H1 (cell line): ENCODE data around the gene TGFBR1. TPM values are rescaled to one million over a fixed set of nuclear protein-coding genes. Genes with fewer than 3 reads are reported as not detected.

Experiments used
- CTCF ChIA-PET: fragments of 300-600 bp; sonication (Branson Sonifier 250); formaldehyde crosslinking; loops from one replicate; lab custom pipeline; 2021; ENCODE audit not compliant: partially characterized antibody; lab: Charles Lee
- POLR2A ChIA-PET: fragments of 300-600 bp; sonication (Branson Sonifier 250); formaldehyde crosslinking; loops from one replicate; lab custom pipeline; 2021; ENCODE audit warnings: inconsistent platforms; ENCODE audit not compliant: partially characterized antibody; lab: Charles Lee
- DNase-seq, 2 experiments: peaks; one replicate each; pipeline versions ENCODE4 v3.0.0 to v3.0.0-alpha.2; 2010 to 2022; ENCODE audit warnings: low spot score in 2 of 2, low read depth in 1 of 2, mixed read lengths in 1 of 2
- FAIRE-seq: peaks from 2 replicates; lab custom pipeline; 2011; peaks lifted over from hg19 to GRCh38; lab: Jason Lieb, UNC
- H2AFZ ChIP-seq: 2 replicates; pipeline ENCODE4 v1.8.1; 2012; ENCODE audit warnings: low read length, inconsistent platforms
- H2AK5ac ChIP-seq: 2 replicates; pipeline ENCODE4 v1.6.1; 2013; ENCODE audit warnings: low read depth, low read length
- H2BK120ac ChIP-seq: replicated peaks from 2 replicates; pipeline ENCODE3; 2013; ENCODE audit warnings: low read depth, low read length, inconsistent platforms
- H2BK12ac ChIP-seq: 2 replicates; pipeline ENCODE4 v1.6.1; 2013; ENCODE audit warnings: low read depth, low read length
- H2BK15ac ChIP-seq: 2 replicates; pipeline ENCODE4 v1.6.1; 2013; ENCODE audit warnings: low read length
- H2BK20ac ChIP-seq: 2 replicates; pipeline ENCODE4 v1.6.1; 2013; ENCODE audit warnings: low read length
- H2BK5ac ChIP-seq: 2 replicates; pipeline ENCODE4 v1.6.1; 2013; ENCODE audit warnings: low read depth, low read length
- H3K14ac ChIP-seq: 2 replicates; pipeline ENCODE4 v1.6.1; 2013; ENCODE audit warnings: inconsistent platforms; ENCODE audit not compliant: insufficient read length
- H3K18ac ChIP-seq: 2 replicates; pipeline ENCODE4 v1.6.1; 2013; ENCODE audit warnings: low read length; ENCODE audit errors: extremely low read depth
- H3K23ac ChIP-seq: 2 replicates; pipeline ENCODE4 v1.6.1; 2013; ENCODE audit warnings: inconsistent platforms; ENCODE audit not compliant: insufficient read length
- H3K23me2 ChIP-seq: 2 replicates; pipeline ENCODE4 v1.6.1; 2013; ENCODE audit warnings: low read depth, low read length
- H3K27ac ChIP-seq: 2 replicates; pipeline ENCODE4 v1.6.1; 2011; ENCODE audit warnings: low read depth, low read length, inconsistent platforms
- H3K27me3 ChIP-seq, 4 experiments: replicated peaks in 1 of 4; 1 replicate in 1 of 4; 2 replicates in 3 of 4; pipeline versions ENCODE4 v1.6.1 to v1.8.1; 2011 to 2013; ENCODE audit warnings: low read length in 3 of 4, mild to moderate bottlenecking in 3 of 4, inconsistent platforms in 2 of 4, mixed read lengths in 2 of 4, moderate library complexity in 1 of 4; ENCODE audit not compliant: control insufficient read depth in 3 of 4, insufficient read depth in 3 of 4; ENCODE audit errors: extremely low read depth in 1 of 4
- H3K36me3 ChIP-seq, 4 experiments: 2 replicates each; pipeline versions ENCODE4 v1.6.1 to v1.8.1; 2011 to 2013; ENCODE audit warnings: mild to moderate bottlenecking in 4 of 4, low read length in 3 of 4, moderate library complexity in 2 of 4, control low read depth in 1 of 4, inconsistent platforms in 1 of 4; ENCODE audit not compliant: insufficient read depth in 4 of 4, control insufficient read depth in 2 of 4
- H3K4ac ChIP-seq: replicated peaks from 2 replicates; pipeline ENCODE3; 2013; ENCODE audit warnings: low read length, low read depth, mixed read lengths, inconsistent platforms; ENCODE audit not compliant: insufficient read length
- H3K4me1 ChIP-seq, 4 experiments: replicated peaks in 1 of 4; 1 replicate in 1 of 4; 2 replicates in 3 of 4; pipeline versions ENCODE4 v1.6.1 to v1.8.1; 2011 to 2013; ENCODE audit warnings: low read length in 3 of 4, inconsistent platforms in 2 of 4, mixed read lengths in 1 of 4; ENCODE audit not compliant: insufficient read depth in 4 of 4, control insufficient read depth in 3 of 4
- H3K4me2 ChIP-seq, 2 experiments: 2 replicates each; pipeline versions ENCODE4 v1.6.1 to v1.8.1; 2011 to 2013; ENCODE audit warnings: low read depth in 2 of 2, low read length in 2 of 2, control low read depth in 1 of 2, inconsistent platforms in 1 of 2, mild to moderate bottlenecking in 1 of 2; ENCODE audit not compliant: insufficient read depth in 1 of 2
- H3K4me3 ChIP-seq, 4 experiments: fragments of 200-600, 300-600 bp in 1 of 4; sonication (generic), shearing (Covaris generic), sonication (Bioruptor Twin) in 1 of 4; 2 replicates each; pipeline versions ENCODE4 v1.5.1 to v1.8.1; 2011 to 2016; ENCODE audit warnings: low read length in 4 of 4, low read depth in 3 of 4, control low read depth in 2 of 4, inconsistent platforms in 2 of 4, mild to moderate bottlenecking in 2 of 4, mixed read lengths in 1 of 4, moderate library complexity in 1 of 4; ENCODE audit not compliant: insufficient read depth in 2 of 4; ENCODE audit errors: extremely low read depth in 1 of 4
- H3K56ac ChIP-seq: replicated peaks from 2 replicates; pipeline ENCODE3; 2013; ENCODE audit warnings: low read depth, mild to moderate bottlenecking, mixed read lengths, low read length, inconsistent platforms; ENCODE audit not compliant: insufficient read length
- H3K79me1 ChIP-seq: 2 replicates; pipeline ENCODE4 v1.6.1; 2013; ENCODE audit warnings: low read depth, low read length, control low read depth
- H3K79me2 ChIP-seq, 2 experiments: 2 replicates each; pipeline versions ENCODE4 v1.6.1 to v1.8.1; 2012 to 2013; ENCODE audit warnings: low read length in 2 of 2, mild to moderate bottlenecking in 2 of 2, inconsistent platforms in 1 of 2; ENCODE audit not compliant: insufficient read depth in 2 of 2, control insufficient read depth in 1 of 2
- H3K9ac ChIP-seq, 4 experiments: replicated peaks in 1 of 4; 1 replicate in 1 of 4; 2 replicates in 3 of 4; pipeline versions ENCODE4 v1.6.1 to v1.8.1; 2011 to 2013; ENCODE audit warnings: low read depth in 3 of 4, low read length in 3 of 4, control low read depth in 2 of 4, mild to moderate bottlenecking in 2 of 4, moderate library complexity in 2 of 4, inconsistent platforms in 1 of 4; ENCODE audit errors: extremely low read depth in 1 of 4
- H3K9me3 ChIP-seq, 2 experiments: 2 replicates each; pipeline versions ENCODE4 v1.6.1 to v1.8.1; 2012 to 2013; ENCODE audit warnings: mild to moderate bottlenecking in 2 of 2, moderate library complexity in 2 of 2, control low read depth in 1 of 2, inconsistent platforms in 1 of 2, low read depth in 1 of 2, low read length in 1 of 2, mixed read lengths in 1 of 2; ENCODE audit not compliant: insufficient read depth in 2 of 2
- H4K20me1 ChIP-seq, 2 experiments: replicated peaks in 1 of 2; 2 replicates each; pipeline versions ENCODE3 to v1.8.1; 2011 to 2013; ENCODE audit warnings: inconsistent platforms in 2 of 2, low read length in 2 of 2, mild to moderate bottlenecking in 1 of 2; ENCODE audit not compliant: insufficient read depth in 2 of 2, control insufficient read depth in 1 of 2
- H4K5ac ChIP-seq: 2 replicates; pipeline ENCODE4 v1.6.1; 2013; ENCODE audit warnings: low read length, low read depth, mixed read lengths, inconsistent platforms; ENCODE audit not compliant: insufficient read length
- H4K8ac ChIP-seq: 2 replicates; pipeline ENCODE4 v1.8.0; 2013; ENCODE audit warnings: mild to moderate bottlenecking, moderate library complexity, low read length, inconsistent platforms; ENCODE audit not compliant: insufficient read depth; ENCODE audit errors: extremely low read depth
- H4K91ac ChIP-seq: replicated peaks from 2 replicates; pipeline ENCODE3; 2013; ENCODE audit warnings: low read length, mixed read lengths, inconsistent platforms; ENCODE audit not compliant: insufficient read length
- BRCA1 ChIP-seq: IDR thresholded peaks from 2 replicates; pipeline ENCODE4 v1.6.1; 2012; ENCODE audit warnings: low read depth, low read length, improper control_type of control experiment
- CBX5 ChIP-seq: fragments of 300-800, 300-1000 bp; sonication (generic); IDR thresholded peaks from 2 replicates; pipeline ENCODE4 v1.7.1; 2016; ENCODE audit warnings: antibody characterized with exemption, low read length, low read depth
- FOSL1 ChIP-seq: IDR thresholded peaks from 2 replicates; pipeline ENCODE4 v1.6.1; 2011; ENCODE audit warnings: mild to moderate bottlenecking, low read depth, low read length, moderate library complexity; ENCODE audit not compliant: insufficient read depth
- JUN ChIP-seq: IDR thresholded peaks from 2 replicates; pipeline ENCODE4 v1.6.1; 2011; ENCODE audit warnings: low read depth, mild to moderate bottlenecking, improper control_type of control experiment, low read length
- JUND ChIP-seq: IDR thresholded peaks from 2 replicates; pipeline ENCODE4 v1.6.1; 2011; ENCODE audit warnings: mild to moderate bottlenecking, improper control_type of control experiment, low read length
- NANOG ChIP-seq: IDR thresholded peaks from 2 replicates; pipeline ENCODE4 v1.6.1; 2011; ENCODE audit warnings: low read length, low read depth, mild to moderate bottlenecking, inconsistent platforms; ENCODE audit not compliant: insufficient read depth, poor library complexity, severe bottlenecking
- PHF8 ChIP-seq: fragments of 200-600 bp; sonication (generic); conservative IDR thresholded peaks from 2 replicates; pipeline ENCODE4 v1.7.1; 2012; ENCODE audit warnings: low read depth, mild to moderate bottlenecking, inconsistent platforms, low read length, moderate library complexity
- POLR2A ChIP-seq, 2 experiments: IDR thresholded peaks; 1 replicate in 1 of 2; 2 replicates in 1 of 2; pipeline ENCODE4 v1.6.1; 2011; ENCODE audit warnings: low read depth in 2 of 2, low read length in 2 of 2, mild to moderate bottlenecking in 2 of 2; ENCODE audit errors: control extremely low read depth in 1 of 2
- RBBP5 ChIP-seq: IDR thresholded peaks from 2 replicates; pipeline ENCODE4 v1.7.1; 2012; ENCODE audit warnings: low read depth, mild to moderate bottlenecking, inconsistent platforms, low read length, moderate library complexity, borderline replicate concordance
- WGBS, 2 experiments: shearing (Covaris generic) in 1 of 2; methylation state at CpG; one replicate each; pipeline versions ENCODE4 v1.1.6 to v1.1.7; 2013 to 2015; ENCODE audit warnings: low lambda C conversion rate in 2 of 2, mixed read lengths in 2 of 2, inconsistent platforms in 1 of 2, low coverage in 1 of 2, missing lambda C conversion rate in 1 of 2; ENCODE audit not compliant: insufficient replicate concordance in 2 of 2, insufficient coverage in 1 of 2, insufficient read length in 1 of 2; ENCODE audit errors: extremely low coverage in 1 of 2, missing lambda C conversion rate in 1 of 2; 5-methylcytosine and 5-hydroxymethylcytosine counted together
- polyA plus RNA-seq, 7 experiments: library from polyadenylated mRNA; depleted of rRNA in 3 of 7; stranded (reverse) in 5 of 7; unstranded in 2 of 7; fragments of >200 nt in 5 of 7; fragments of 200-250 nt in 2 of 7; gene quantifications; 1 replicate in 5 of 7; 2 replicates in 1 of 7; 4 replicates in 1 of 7; pipeline versions ENCODE4 v1.2.1 to v1.2.3, GENCODE V29; 2011 to 2013; ENCODE audit warnings: missing spikeins in 2 of 7, mixed read lengths in 2 of 7
- total RNA-seq: library from RNA; stranded (reverse); fragmentation: NEBNext Ultra II Directional; extraction: Animal tissue kit (Norgen Biotek cat#: 25700); gene quantifications from 2 replicates; pipeline ENCODE4 v1.2.1, GENCODE V29; 2021
- TF ChIP-seq, protein P1 (sequence below): IDR thresholded peaks from 2 replicates; pipeline ENCODE4 v1.6.1; 2012; ENCODE audit warnings: low read length, inconsistent platforms
- TF ChIP-seq, protein P2 (sequence below): IDR thresholded peaks from 2 replicates; pipeline ENCODE4 v1.6.1; 2012; ENCODE audit warnings: inconsistent platforms

The TGFBR1 gene
- total and polyA plus RNA-seq, 2 of the 8 experiments (the other 6 are each of a cell fraction or from before 2014, with no cell fraction given): 16.8 to 52.4 TPM

DNA sequence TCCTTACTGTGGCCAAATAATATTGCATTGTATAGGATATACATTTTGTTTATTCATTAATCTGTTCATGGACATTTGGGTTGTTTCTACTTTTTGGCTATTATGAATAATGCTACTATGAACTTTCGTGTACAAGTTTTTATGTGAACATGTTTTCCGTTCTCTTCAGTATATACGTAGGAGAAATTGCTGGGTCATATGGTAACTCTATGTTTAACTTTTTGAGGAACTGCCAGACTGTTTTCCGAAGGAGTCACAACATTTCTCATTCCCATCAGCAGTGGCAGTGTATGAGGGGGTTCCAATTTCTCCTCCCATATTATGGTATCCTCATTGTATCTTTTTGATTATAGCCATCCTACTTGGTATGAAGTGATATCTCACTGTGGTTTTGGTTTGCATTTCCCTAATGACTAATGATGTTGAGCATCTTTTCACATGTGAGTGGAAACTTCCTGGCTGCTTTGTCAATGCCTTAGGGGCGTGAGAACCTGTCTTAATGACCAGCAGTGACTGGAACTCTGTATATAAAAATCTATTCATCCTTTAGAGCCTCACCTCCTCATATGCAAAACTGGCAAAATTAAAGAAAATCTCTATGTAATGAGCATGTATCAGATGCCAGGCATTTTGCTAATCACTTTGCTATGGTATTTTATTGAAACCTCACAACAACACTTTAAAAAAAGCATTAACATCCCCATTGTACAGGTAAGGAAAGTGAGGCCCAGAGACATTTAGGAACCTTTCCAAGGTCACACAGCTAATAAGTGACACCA, 47.8 kb upstream of the TGFBR1 start:
- Histone ChIP-seq H3K23ac (no peak overlapping the region), H3K56ac (no peak overlapping the region), H2BK15ac (no peak overlapping the region), H2BK120ac (no peak overlapping the region), H3K4me2 (no peak overlapping the region), H2AFZ (no peak overlapping the region), H3K9ac (no peak overlapping the region), H3K18ac (no peak overlapping the region), H2BK5ac (no peak overlapping the region), H4K8ac (no peak overlapping the region), H3K4me3 (no peak overlapping the region), H2AK5ac (no peak overlapping the region), H3K14ac (no peak overlapping the region), H4K91ac (no peak overlapping the region), H3K4ac (no peak overlapping the region), H3K79me1 (no peaks in the 10 kb centered on the region), H4K5ac (no peak overlapping the region), H3K36me3 (no peaks in the 10 kb centered on the region), H2BK12ac (no peak overlapping the region), H4K20me1 (no peaks in the 10 kb centered on the region), H3K23me2 (no peaks in the 10 kb centered on the region), H3K9me3 (no peaks in the 10 kb centered on the region), H3K79me2 (no peaks in the 10 kb centered on the region), H3K4me1 (no peaks in the 10 kb centered on the region), H2BK20ac (no peak overlapping the region), H3K27ac (no peak overlapping the region), H3K27me3 (no peaks in the 10 kb centered on the region; a peak in 1 of 7 replicates)
- DNase-seq (no peak), FAIRE-seq (no peak)
- WGBS, 2 experiments: 81% methylated on average over 5 of the region's 5 CpGs; no CpG with 5 or more reads in 1 of the 2 experiments
- CTCF ChIA-PET: no interaction called here
- POLR2A ChIA-PET: no interaction called here
- TF ChIP-seq CBX5 (no peak), RBBP5 (no peak), POLR2A (IDR thresholded peaks at IDR 0.05; ENCODE audit: control extremely low read depth in 1 of 2, low read depth in 2 of 2, low read length in 2 of 2) (no peak), BRCA1 (no peak), NANOG (no peak), JUN (no peak), PHF8 (no peak), FOSL1 (no peak), JUND (no peak)
- TF ChIP-seq, protein P1, sequence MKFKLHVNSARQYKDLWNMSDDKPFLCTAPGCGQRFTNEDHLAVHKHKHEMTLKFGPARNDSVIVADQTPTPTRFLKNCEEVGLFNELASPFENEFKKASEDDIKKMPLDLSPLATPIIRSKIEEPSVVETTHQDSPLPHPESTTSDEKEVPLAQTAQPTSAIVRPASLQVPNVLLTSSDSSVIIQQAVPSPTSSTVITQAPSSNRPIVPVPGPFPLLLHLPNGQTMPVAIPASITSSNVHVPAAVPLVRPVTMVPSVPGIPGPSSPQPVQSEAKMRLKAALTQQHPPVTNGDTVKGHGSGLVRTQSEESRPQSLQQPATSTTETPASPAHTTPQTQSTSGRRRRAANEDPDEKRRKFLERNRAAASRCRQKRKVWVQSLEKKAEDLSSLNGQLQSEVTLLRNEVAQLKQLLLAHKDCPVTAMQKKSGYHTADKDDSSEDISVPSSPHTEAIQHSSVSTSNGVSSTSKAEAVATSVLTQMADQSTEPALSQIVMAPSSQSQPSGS: no peak
- TF ChIP-seq, protein P2, sequence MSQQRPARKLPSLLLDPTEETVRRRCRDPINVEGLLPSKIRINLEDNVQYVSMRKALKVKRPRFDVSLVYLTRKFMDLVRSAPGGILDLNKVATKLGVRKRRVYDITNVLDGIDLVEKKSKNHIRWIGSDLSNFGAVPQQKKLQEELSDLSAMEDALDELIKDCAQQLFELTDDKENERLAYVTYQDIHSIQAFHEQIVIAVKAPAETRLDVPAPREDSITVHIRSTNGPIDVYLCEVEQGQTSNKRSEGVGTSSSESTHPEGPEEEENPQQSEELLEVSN: no peak
